ENCODE measurements around the gene IGFBP3. TPM values are rescaled to one million over a fixed set of nuclear protein-coding genes. Genes with fewer than 3 reads are reported as not detected.

The IGFBP3 gene
- total RNA-seq, 1 experiment from 2014 or later = 237 TPM

GRCh38 chr7:45894665-45895062 is 26.4 kb downstream of the IGFBP3 start:
- no peaks in the 10 kb centered on the region for H3K9me2 ChIP-seq (ENCODE audit: insufficient read depth)
- H3K4me1 ChIP-seq (replicated peaks; ENCODE audit: insufficient read depth) = no peaks in the 10 kb centered on the region
- H3K4me3 ChIP-seq = no peak overlapping the region
- intact Hi-C loops (cut with micrococcal nuclease; ENCODE audit: unreplicated experiment) = loop anchor here (5.0 kb wide), 1 partner anchor 1358 kb away; no protein-coding TSS in a partner anchor
- H3K4me2 ChIP-seq = no peak overlapping the region
- H3K9me3 ChIP-seq (ENCODE audit: insufficient read depth, low read depth) = no peaks in the 10 kb centered on the region
- H2AFZ ChIP-seq = no peak overlapping the region
- no peak overlapping the region for H3K27ac ChIP-seq
- ChIA-PET CTCF (no interaction called here), POLR2A (ENCODE audit: unreplicated experiment) (no interaction called here)
- no peak for DNase-seq
- no peaks in the 10 kb centered on the region for H3F3A ChIP-seq (ENCODE audit: insufficient read depth, low read depth)
- no peaks in the 10 kb centered on the region for H3K27me3 ChIP-seq (ENCODE audit: insufficient read depth, low read depth)
- BruUV-seq (replicated peaks) = no TSS peak
- no peaks in the 10 kb centered on the region for H3K36me3 ChIP-seq (ENCODE audit: low read depth)
- H4K20me1 ChIP-seq (ENCODE audit: insufficient read depth) = no peaks in the 10 kb centered on the region
- no peaks in the 10 kb centered on the region for H3K79me2 ChIP-seq (ENCODE audit: low read depth)
- TF ChIP-seq CTCF (conservative IDR thresholded peaks at IDR 0.05) = no peak
- TF ChIP-seq EZH2 (IDR thresholded peaks at IDR 0.05; ENCODE audit: low read depth) = no peak

- H3K36me3 ChIP-seq (ENCODE audit: low read depth) = no peaks in the 10 kb centered on the region
- no peak overlapping the region for H3K27ac ChIP-seq
- no peaks in the 10 kb centered on the region for H3F3A ChIP-seq (ENCODE audit: insufficient read depth, low read depth)
- H3K4me1 ChIP-seq (replicated peaks; ENCODE audit: insufficient read depth) = peaks cover 4% of the 10 kb centered on the region; the same call in 1 of the 2 replicates
- no peak for TF ChIP-seq CTCF (conservative IDR thresholded peaks at IDR 0.05)
- no peak for TF ChIP-seq EZH2 (IDR thresholded peaks at IDR 0.05; ENCODE audit: low read depth)
- no peaks in the 10 kb centered on the region for H3K27me3 ChIP-seq (ENCODE audit: insufficient read depth, low read depth)
- ChIA-PET POLR2A (ENCODE audit: unreplicated experiment) (no interaction called here), CTCF (interaction anchor here (1.2 kb wide), 1 partner anchor 23 kb away, joined by 3 read pairs; no protein-coding TSS in a partner anchor)
- no peak overlapping the region for H3K4me3 ChIP-seq
- H3K79me2 ChIP-seq (ENCODE audit: low read depth) = no peaks in the 10 kb centered on the region
- H3K4me2 ChIP-seq = no peak overlapping the region
- no peaks in the 10 kb centered on the region for H3K9me3 ChIP-seq (ENCODE audit: insufficient read depth, low read depth)
- no TSS peak for BruUV-seq (replicated peaks)
- DNase-seq = no peak
- no peaks in the 10 kb centered on the region for H3K9me2 ChIP-seq (ENCODE audit: insufficient read depth)
- no peaks in the 10 kb centered on the region for H4K20me1 ChIP-seq (ENCODE audit: insufficient read depth)
- intact Hi-C loops (cut with micrococcal nuclease; ENCODE audit: unreplicated experiment) = loop anchor here (5.0 kb wide), 1 partner anchor 1358 kb away; no protein-coding TSS in a partner anchor
- no peak overlapping the region for H2AFZ ChIP-seq
Measured at GRCh38 chr7:45893996-45894664, 26.9 kb downstream of the IGFBP3 start.

GRCh38 chr7:45893374-45893995 is 27.6 kb downstream of the IGFBP3 start:
- ChIA-PET POLR2A (ENCODE audit: unreplicated experiment) (no interaction called here), CTCF (interaction anchor here (1.2 kb wide), 1 partner anchor 24 kb away, joined by 3 read pairs; no protein-coding TSS in a partner anchor)
- no peaks in the 10 kb centered on the region for H4K20me1 ChIP-seq (ENCODE audit: insufficient read depth)
- peaks cover 8% of the 10 kb centered on the region; the same call in 1 of the 2 replicates for H3K4me1 ChIP-seq (replicated peaks; ENCODE audit: insufficient read depth)
- no peaks in the 10 kb centered on the region for H3K79me2 ChIP-seq (ENCODE audit: low read depth)
- TF ChIP-seq EZH2 (IDR thresholded peaks at IDR 0.05; ENCODE audit: low read depth) = no peak
- TF ChIP-seq CTCF (conservative IDR thresholded peaks at IDR 0.05) = no peak
- H3K9me2 ChIP-seq (ENCODE audit: insufficient read depth) = no peaks in the 10 kb centered on the region
- H3K4me3 ChIP-seq = no peak overlapping the region
- H3K36me3 ChIP-seq (ENCODE audit: low read depth) = no peaks in the 10 kb centered on the region
- H3K27me3 ChIP-seq (ENCODE audit: insufficient read depth, low read depth) = no peaks in the 10 kb centered on the region
- no peaks in the 10 kb centered on the region for H3K9me3 ChIP-seq (ENCODE audit: insufficient read depth, low read depth)
- no TSS peak for BruUV-seq (replicated peaks)
- no peak overlapping the region for H3K27ac ChIP-seq
- H3F3A ChIP-seq (ENCODE audit: insufficient read depth, low read depth) = no peaks in the 10 kb centered on the region
- H2AFZ ChIP-seq = no peak overlapping the region
- no peak overlapping the region for H3K4me2 ChIP-seq
- intact Hi-C loops (cut with micrococcal nuclease; ENCODE audit: unreplicated experiment) = loop anchor here (5.0 kb wide), 1 partner anchor 1359 kb away; no protein-coding TSS in a partner anchor
- DNase-seq = no peak
